Sigmoid colon (tissue), 4 donors: ENCODE data around the gene MS4A2.

Source experiments
- CTCF ChIP-seq, 4 experiments: fragments of 450-650 bp in 3 of 4; fragments of 200-600 bp in 1 of 4; IDR thresholded peaks; one replicate each; pipeline ENCODE4 v1.5.1; 2016 to 2019; ENCODE audit warnings: antibody characterized with exemption in 4 of 4, mild to moderate bottlenecking in 3 of 4, moderate library complexity in 2 of 4
- EP300 ChIP-seq, 4 donors: sonication (generic); formaldehyde crosslinking; IDR thresholded peaks; one replicate each; pipeline ENCODE4 v1.6.1; 2017; ENCODE audit warnings: antibody characterized with exemption in 4 of 4
- POLR2A ChIP-seq, 2 donors: fragments of 450-650 bp; IDR thresholded peaks; one replicate each; pipeline ENCODE4 v1.6.1; 2016; ENCODE audit warnings: antibody characterized with exemption in 2 of 2, mild to moderate bottlenecking in 2 of 2, moderate library complexity in 2 of 2
- POLR2AphosphoS5 ChIP-seq, 4 donors: sonication (generic); formaldehyde crosslinking; IDR thresholded peaks; one replicate each; pipeline ENCODE4 v1.6.1; 2017; ENCODE audit warnings: antibody characterized with exemption in 4 of 4

GRCh38 chr11:60133917-60134316 lies 45.5 kb downstream of the MS4A2 start:
- TF ChIP-seq POLR2A (IDR thresholded peaks at IDR 0.05) (no peak), POLR2AphosphoS5 (IDR thresholded peaks at IDR 0.05) (no peak), CTCF (IDR thresholded peaks at IDR 0.05) (no peak), EP300 (IDR thresholded peaks at IDR 0.05) (no peak)
